Endothelial cell (in vitro differentiated cells): ENCODE data around the gene MS4A2. TPM values are rescaled to one million over a fixed set of nuclear protein-coding genes. Genes with fewer than 3 reads are reported as not detected.

ENCODE experiments used
- DNase-seq: peaks from one replicate; pipeline ENCODE4 v3.0.0; 2021; ENCODE audit warnings: low spot score
- H3K27ac Mint-ChIP-seq: one replicate; pipeline ENCODE4 v1.8.0; 2021; ENCODE audit warnings: mixed read lengths, inconsistent platforms; ENCODE audit not compliant: unreplicated experiment
- H3K27me3 Mint-ChIP-seq: one replicate; pipeline ENCODE4 v1.8.0; 2021; ENCODE audit warnings: mild to moderate bottlenecking, moderate library complexity, mixed read lengths, inconsistent platforms; ENCODE audit not compliant: unreplicated experiment
- H3K36me3 Mint-ChIP-seq: one replicate; pipeline ENCODE4 v1.8.0; 2021; ENCODE audit warnings: mild to moderate bottlenecking, low read depth, mixed read lengths, inconsistent platforms; ENCODE audit not compliant: unreplicated experiment
- H3K4me1 Mint-ChIP-seq: one replicate; pipeline ENCODE4 v1.8.0; 2021; ENCODE audit warnings: mild to moderate bottlenecking, mixed read lengths, inconsistent platforms; ENCODE audit not compliant: unreplicated experiment
- H3K4me3 Mint-ChIP-seq: one replicate; pipeline ENCODE4 v1.8.0; 2021; ENCODE audit warnings: mild to moderate bottlenecking, mixed read lengths, inconsistent platforms; ENCODE audit not compliant: unreplicated experiment
- H3K9me3 Mint-ChIP-seq: one replicate; pipeline ENCODE4 v1.8.0; 2021; ENCODE audit warnings: mixed read lengths, inconsistent platforms; ENCODE audit not compliant: unreplicated experiment
- total RNA-seq: library from RNA; stranded (reverse); fragmentation: NEBNext Ultra II Directional; extraction: Animal tissue kit (Norgen Biotek cat#: 25700); gene quantifications from one replicate; pipeline ENCODE4 v1.2.1, GENCODE V29; 2021; ENCODE audit not compliant: unreplicated experiment
- TF ChIP-seq, protein P1 (sequence below): fragments of 200-600 bp; sonication (generic); IDR thresholded peaks from one replicate; pipeline ENCODE4 v1.5.0; 2021; ENCODE audit warnings: antibody characterized with exemption; ENCODE audit not compliant: unreplicated experiment

Gene MS4A2
- total RNA-seq, 1 donor from 2014 or later, result 0.10 TPM

DNA sequence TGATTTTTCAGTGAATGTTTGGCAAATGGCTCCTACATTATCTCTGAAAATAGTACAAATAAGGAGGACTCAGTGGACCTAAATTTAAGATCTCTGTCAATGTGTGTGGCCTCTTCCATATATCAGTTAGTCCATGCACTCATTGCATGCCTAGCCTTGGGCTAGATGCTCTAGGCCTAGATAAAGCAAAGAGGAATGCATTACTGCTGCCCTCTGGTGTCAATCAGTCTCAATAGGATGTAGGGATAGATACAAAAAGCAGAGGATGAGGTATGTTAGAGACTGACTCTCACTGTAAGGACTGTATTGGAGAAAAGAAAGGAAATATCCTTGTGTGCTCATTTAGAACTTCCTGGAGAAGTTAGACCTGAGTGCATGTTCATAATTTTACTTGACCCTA is 42.0 kb downstream of the MS4A2 start:
- H3K27ac Mint-ChIP-seq, result no peak overlapping the region
- peaks cover 3% of the 10 kb centered on the region for H3K4me1 Mint-ChIP-seq
- no peaks in the 10 kb centered on the region for H3K27me3 Mint-ChIP-seq
- no peaks in the 10 kb centered on the region for H3K9me3 Mint-ChIP-seq
- TF ChIP-seq, protein P1, sequence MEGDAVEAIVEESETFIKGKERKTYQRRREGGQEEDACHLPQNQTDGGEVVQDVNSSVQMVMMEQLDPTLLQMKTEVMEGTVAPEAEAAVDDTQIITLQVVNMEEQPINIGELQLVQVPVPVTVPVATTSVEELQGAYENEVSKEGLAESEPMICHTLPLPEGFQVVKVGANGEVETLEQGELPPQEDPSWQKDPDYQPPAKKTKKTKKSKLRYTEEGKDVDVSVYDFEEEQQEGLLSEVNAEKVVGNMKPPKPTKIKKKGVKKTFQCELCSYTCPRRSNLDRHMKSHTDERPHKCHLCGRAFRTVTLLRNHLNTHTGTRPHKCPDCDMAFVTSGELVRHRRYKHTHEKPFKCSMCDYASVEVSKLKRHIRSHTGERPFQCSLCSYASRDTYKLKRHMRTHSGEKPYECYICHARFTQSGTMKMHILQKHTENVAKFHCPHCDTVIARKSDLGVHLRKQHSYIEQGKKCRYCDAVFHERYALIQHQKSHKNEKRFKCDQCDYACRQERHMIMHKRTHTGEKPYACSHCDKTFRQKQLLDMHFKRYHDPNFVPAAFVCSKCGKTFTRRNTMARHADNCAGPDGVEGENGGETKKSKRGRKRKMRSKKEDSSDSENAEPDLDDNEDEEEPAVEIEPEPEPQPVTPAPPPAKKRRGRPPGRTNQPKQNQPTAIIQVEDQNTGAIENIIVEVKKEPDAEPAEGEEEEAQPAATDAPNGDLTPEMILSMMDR, result peak; percentile 19
- no peaks in the 10 kb centered on the region for H3K36me3 Mint-ChIP-seq
- H3K4me3 Mint-ChIP-seq, result no peak overlapping the region
- peak; percentile 44 for DNase-seq

DNA sequence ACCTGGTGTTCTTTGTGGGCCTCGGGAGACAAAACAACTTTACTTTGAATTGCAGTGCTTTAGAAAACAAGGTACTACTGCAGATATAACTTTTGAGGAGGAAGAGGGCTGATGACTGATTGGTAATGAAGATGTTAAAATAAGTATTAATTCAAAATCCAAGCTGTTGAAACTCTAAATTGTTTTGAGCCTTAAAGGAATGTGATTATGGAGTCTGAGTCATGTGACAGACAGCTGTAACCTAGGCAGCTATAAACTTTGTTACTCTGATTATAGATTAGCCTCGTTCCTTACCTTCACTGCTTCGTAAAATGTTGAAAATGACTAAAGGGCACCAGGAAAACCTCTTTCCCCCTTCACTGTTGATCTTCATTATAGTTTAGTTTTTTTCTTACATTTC is 43.4 kb downstream of the MS4A2 start:
- H3K27ac Mint-ChIP-seq, result no peak overlapping the region
- peaks cover 3% of the 10 kb centered on the region for H3K4me1 Mint-ChIP-seq
- DNase-seq, result no peak
- no peaks in the 10 kb centered on the region for H3K27me3 Mint-ChIP-seq
- no peak overlapping the region for H3K4me3 Mint-ChIP-seq
- H3K9me3 Mint-ChIP-seq, result no peaks in the 10 kb centered on the region
- H3K36me3 Mint-ChIP-seq, result no peaks in the 10 kb centered on the region
- TF ChIP-seq, protein P1, result no peak

DNA sequence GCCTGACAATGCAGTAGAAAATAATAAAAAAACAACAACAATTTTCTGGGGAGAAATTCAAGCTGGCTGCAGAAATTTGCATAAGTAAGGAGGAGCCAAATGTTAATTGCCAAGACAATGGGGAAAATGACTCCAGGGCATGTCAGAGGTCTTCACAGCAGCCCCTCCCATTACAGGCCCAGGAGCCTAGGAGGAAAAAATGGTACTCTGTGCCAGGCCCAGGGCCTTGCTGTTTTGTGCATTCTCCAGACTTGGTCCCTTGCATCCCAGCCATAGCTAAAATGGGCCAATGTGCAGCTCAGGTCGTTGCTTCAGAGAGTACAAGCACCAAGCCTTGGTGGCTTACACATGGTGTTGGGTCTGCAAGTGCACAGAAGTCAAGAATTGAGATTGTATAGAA is 45.5 kb downstream of the MS4A2 start:
- Mint-ChIP-seq H3K27ac (no peak overlapping the region), H3K4me3 (no peak overlapping the region), H3K36me3 (no peaks in the 10 kb centered on the region), H3K4me1 (peaks cover 3% of the 10 kb centered on the region), H3K27me3 (no peaks in the 10 kb centered on the region), H3K9me3 (no peaks in the 10 kb centered on the region)
- DNase-seq, result no peak
- TF ChIP-seq, protein P1, result no peak

DNA sequence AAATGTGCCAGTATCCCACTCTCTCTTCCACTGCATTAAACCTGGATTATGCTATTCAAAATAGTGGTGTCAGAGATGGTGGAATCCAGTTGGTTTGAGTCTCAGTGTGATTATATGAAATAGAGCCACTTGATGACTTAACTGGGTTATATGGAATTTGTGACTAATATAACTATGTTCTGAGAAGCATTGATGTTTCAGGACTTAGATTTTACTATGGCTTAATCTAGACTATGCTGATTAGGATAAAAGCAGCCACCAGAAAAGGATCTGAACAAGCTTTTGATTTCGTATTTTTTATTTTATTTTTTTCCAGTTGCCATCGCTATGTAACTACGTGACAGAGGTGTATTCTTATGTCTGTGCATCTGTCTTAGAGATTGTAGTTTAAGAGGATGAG is 55.3 kb downstream of the MS4A2 start:
- Mint-ChIP-seq H3K27ac (no peak overlapping the region), H3K4me1 (peaks cover 4% of the 10 kb centered on the region), H3K36me3 (no peaks in the 10 kb centered on the region), H3K9me3 (no peaks in the 10 kb centered on the region), H3K4me3 (no peak overlapping the region), H3K27me3 (no peaks in the 10 kb centered on the region)
- TF ChIP-seq, protein P1, result no peak
- no peak for DNase-seq

DNA sequence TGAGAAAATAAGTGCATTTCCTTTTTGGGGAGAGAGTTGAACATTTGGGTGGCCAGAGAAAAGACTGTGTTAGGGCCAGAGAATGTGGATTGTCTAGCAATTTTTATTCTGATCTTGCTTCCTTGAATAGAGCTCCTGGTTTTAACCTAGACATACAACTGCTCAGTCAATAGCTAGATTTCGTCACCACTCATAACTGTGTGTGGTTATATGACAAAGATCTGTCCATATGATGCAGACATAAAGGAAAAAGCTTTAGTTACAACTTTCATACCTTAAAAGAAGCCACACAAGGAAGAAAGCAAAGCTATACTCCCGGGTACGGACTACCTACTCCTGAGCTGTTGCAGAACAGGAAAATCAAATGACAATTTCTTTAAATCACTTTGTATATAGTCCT is 57.2 kb downstream of the MS4A2 start:
- Mint-ChIP-seq H3K27ac (no peak overlapping the region), H3K9me3 (no peaks in the 10 kb centered on the region), H3K27me3 (no peaks in the 10 kb centered on the region), H3K4me1 (peaks cover 4% of the 10 kb centered on the region), H3K4me3 (no peak overlapping the region), H3K36me3 (no peaks in the 10 kb centered on the region)
- TF ChIP-seq, protein P1, result no peak
- DNase-seq, result no peak

Other genes starting within 250 kb of the MS4A2 start
- not detected for gene CBLIF, start 243.2 kb upstream of the MS4A2 start, total RNA-seq
- gene TCN1, start 222.2 kb upstream of the MS4A2 start, total RNA-seq, result not detected
- gene OOSP3, start 209.9 kb upstream of the MS4A2 start, total RNA-seq, result 0.54 TPM
- gene OOSP1, start 150.2 kb upstream of the MS4A2 start, total RNA-seq, result 0.38 TPM
- not detected for gene OOSP4A, start 124.6 kb upstream of the MS4A2 start, total RNA-seq
- not detected for gene OOSP4B, start 71.5 kb upstream of the MS4A2 start, total RNA-seq
- gene OOSP2, start 48.3 kb upstream of the MS4A2 start, total RNA-seq, result not detected
- gene MS4A3, start 32.0 kb upstream of the MS4A2 start, total RNA-seq, result 1.4 TPM
- gene MS4A6A, start 94.4 kb downstream of the MS4A2 start, total RNA-seq, result not detected
- gene MS4A4E, start 154.5 kb downstream of the MS4A2 start, total RNA-seq, result not detected
- gene MS4A4A, start 192.0 kb downstream of the MS4A2 start, total RNA-seq, result not detected
- not detected for gene MS4A6E, start 238.6 kb downstream of the MS4A2 start, total RNA-seq